GM18499 (cell line): Measurements from ENCODE around the gene MARCHF10.
"Not testable (repeated sequence)": the region's sequence is repeated elsewhere in the genome, so short reads cannot be mapped to it uniquely, and the experiment has no call there.

Source experiments
- ATAC-seq: cut with Tn5 transposase; IDR thresholded peaks from one replicate; pipeline ENCODE4 v1.9.1; 2021; ENCODE audit warnings: moderate number of reproducible peaks; ENCODE audit not compliant: insufficient read depth, unreplicated experiment

The MARCHF10 gene

GRCh38 chr17:62807812-62808575 lies at the start of gene MARCHF10:
Gene MARCHF10 (minus strand): TSS chr17:62808314. CDS start chr17:62801735, 6,579 bp downstream.
- no peak for ATAC-seq

- no peak for ATAC-seq
These were observed 49.4 kb upstream of the MARCHF10 start for GRCh38 chr17:62857526-62857925.

GRCh38 chr17:62856594-62856993 lies 48.5 kb upstream of the MARCHF10 start:
- ATAC-seq, result no peak

GRCh38 chr17:62855156-62855555 lies 47.0 kb upstream of the MARCHF10 start:
- ATAC-seq, result no peak

- no peak for ATAC-seq
These were observed 46.1 kb upstream of the MARCHF10 start for GRCh38 chr17:62854098-62854680.

- no peak for ATAC-seq
These were observed 44.1 kb upstream of the MARCHF10 start for GRCh38 chr17:62852195-62852594.

- not testable (repeated sequence) for ATAC-seq
These were observed 41.7 kb upstream of the MARCHF10 start for GRCh38 chr17:62849591-62850415.

GRCh38 chr17:62848334-62848733 lies 40.2 kb upstream of the MARCHF10 start:
- no peak for ATAC-seq

GRCh38 chr17:62847426-62847825 lies 39.3 kb upstream of the MARCHF10 start:
- ATAC-seq, result no peak

GRCh38 chr17:62840871-62841270 lies 32.8 kb upstream of the MARCHF10 start:
- no peak for ATAC-seq

- ATAC-seq, result not testable (repeated sequence)
These were observed 25.7 kb upstream of the MARCHF10 start for GRCh38 chr17:62833816-62834215.

GRCh38 chr17:62832405-62832804 lies 24.3 kb upstream of the MARCHF10 start:
- no peak for ATAC-seq

- ATAC-seq, result not testable (repeated sequence)
These were observed 23.0 kb upstream of the MARCHF10 start for GRCh38 chr17:62831066-62831465.

GRCh38 chr17:62827746-62828485 lies 19.8 kb upstream of the MARCHF10 start:
- no peak for ATAC-seq

GRCh38 chr17:62826956-62827355 lies 18.8 kb upstream of the MARCHF10 start:
- no peak for ATAC-seq

- ATAC-seq, result no peak
These were observed 17.1 kb upstream of the MARCHF10 start for GRCh38 chr17:62825182-62825581.

GRCh38 chr17:62824290-62825131 lies 16.4 kb upstream of the MARCHF10 start:
- ATAC-seq, result no peak

- no peak for ATAC-seq
These were observed 15.2 kb upstream of the MARCHF10 start for GRCh38 chr17:62823111-62823893.
